Measurements from ENCODE around the gene NAV2.
"Not testable (repeated sequence)": the region's sequence is repeated elsewhere in the genome, so short reads cannot be mapped to it uniquely, and the experiment has no call there.

The NAV2 gene

GRCh38 chr11:19868281-19868821 lies 155.7 kb downstream of the NAV2 start:
- no peak for DNase-seq (ENCODE audit: low spot score)

GRCh38 chr11:19868871-19869270 lies 156.2 kb downstream of the NAV2 start:
- no peak for DNase-seq (ENCODE audit: low spot score)

- DNase-seq (ENCODE audit: low spot score): no peak
Measured at GRCh38 chr11:19869466-19869865, 156.8 kb downstream of the NAV2 start.

GRCh38 chr11:19869946-19870589 lies 157.4 kb downstream of the NAV2 start:
- no peak for DNase-seq (ENCODE audit: low spot score)

GRCh38 chr11:19871531-19871930 lies 158.9 kb downstream of the NAV2 start:
- DNase-seq (ENCODE audit: low spot score): no peak

GRCh38 chr11:19872512-19873145 lies 160.0 kb downstream of the NAV2 start:
- no peak for DNase-seq (ENCODE audit: low spot score)

- DNase-seq (ENCODE audit: low spot score): no peak
Measured at GRCh38 chr11:19873730-19874129, 161.1 kb downstream of the NAV2 start.

- DNase-seq (ENCODE audit: low spot score): no peak
Measured at GRCh38 chr11:19874266-19874665, 161.6 kb downstream of the NAV2 start.

GRCh38 chr11:19876750-19877149 lies 164.1 kb downstream of the NAV2 start:
- DNase-seq (ENCODE audit: low spot score): no peak

GRCh38 chr11:19878520-19878919 lies 165.9 kb downstream of the NAV2 start:
- DNase-seq (ENCODE audit: low spot score): no peak

- DNase-seq (ENCODE audit: low spot score): no peak
Measured at GRCh38 chr11:19879307-19880087, 166.9 kb downstream of the NAV2 start.

GRCh38 chr11:19880088-19880345 lies 167.4 kb downstream of the NAV2 start:
- DNase-seq (ENCODE audit: low spot score): no peak

GRCh38 chr11:19881177-19881576 lies 168.5 kb downstream of the NAV2 start:
- no peak for DNase-seq (ENCODE audit: low spot score)

- DNase-seq (ENCODE audit: low spot score): no peak
Measured at GRCh38 chr11:19882356-19882755, 169.7 kb downstream of the NAV2 start.

GRCh38 chr11:19886498-19886897 lies 173.9 kb downstream of the NAV2 start:
- no peak for DNase-seq (ENCODE audit: low spot score)

GRCh38 chr11:19887842-19888241 lies 175.2 kb downstream of the NAV2 start:
- no peak for DNase-seq (ENCODE audit: low spot score)

GRCh38 chr11:19889531-19889930 lies 176.9 kb downstream of the NAV2 start:
- no peak for DNase-seq (ENCODE audit: low spot score)

- no peak for DNase-seq (ENCODE audit: low spot score)
Measured at GRCh38 chr11:19890308-19890707, 177.7 kb downstream of the NAV2 start.

- no peak for DNase-seq (ENCODE audit: low spot score)
Measured at GRCh38 chr11:19891022-19891421, 178.4 kb downstream of the NAV2 start.

GRCh38 chr11:19892387-19892786 lies 179.8 kb downstream of the NAV2 start:
- no peak for DNase-seq (ENCODE audit: low spot score)

- DNase-seq (ENCODE audit: low spot score): no peak
Measured at GRCh38 chr11:19892876-19893275, 180.2 kb downstream of the NAV2 start.

- DNase-seq (ENCODE audit: low spot score): no peak
Measured at GRCh38 chr11:19894404-19894803, 181.8 kb downstream of the NAV2 start.

- DNase-seq (ENCODE audit: low spot score): not testable (repeated sequence)
Measured at GRCh38 chr11:19895037-19895436, 182.4 kb downstream of the NAV2 start.

Measured in RKO (cell line).